ENCODE results near the gene SCD. TPM values are rescaled to one million over a fixed set of nuclear protein-coding genes. Genes with fewer than 3 reads are reported as not detected.

The SCD gene
- total RNA-seq, 2 experiments from 2014 or later, result 151 to 153 TPM

DNA sequence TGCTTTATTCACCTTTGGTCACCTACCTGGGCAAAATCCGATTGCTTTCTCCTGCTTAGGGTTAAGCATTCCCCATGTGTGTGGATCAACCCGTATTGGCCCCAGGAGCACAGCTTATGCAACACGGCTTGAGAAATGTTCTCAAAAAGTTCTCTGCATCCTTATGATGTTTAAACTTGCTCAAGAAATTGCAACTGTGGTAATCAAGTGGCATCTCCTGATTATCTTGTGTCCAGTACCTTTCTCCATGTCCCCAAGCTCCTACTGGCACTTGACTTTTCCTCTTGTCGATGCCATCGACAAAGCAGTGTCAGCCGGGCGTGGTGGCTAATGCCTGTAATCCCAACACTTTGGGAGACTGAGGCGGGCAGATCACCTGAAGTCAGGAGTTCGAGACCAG lies 12.3 kb upstream of the SCD start:
- CTCF ChIA-PET, result interaction anchor here (3.2 kb wide), 1 partner anchor 99 kb away, joined by 15 read pairs; no protein-coding TSS in a partner anchor
- POLR2A ChIA-PET, result no interaction called here

DNA sequence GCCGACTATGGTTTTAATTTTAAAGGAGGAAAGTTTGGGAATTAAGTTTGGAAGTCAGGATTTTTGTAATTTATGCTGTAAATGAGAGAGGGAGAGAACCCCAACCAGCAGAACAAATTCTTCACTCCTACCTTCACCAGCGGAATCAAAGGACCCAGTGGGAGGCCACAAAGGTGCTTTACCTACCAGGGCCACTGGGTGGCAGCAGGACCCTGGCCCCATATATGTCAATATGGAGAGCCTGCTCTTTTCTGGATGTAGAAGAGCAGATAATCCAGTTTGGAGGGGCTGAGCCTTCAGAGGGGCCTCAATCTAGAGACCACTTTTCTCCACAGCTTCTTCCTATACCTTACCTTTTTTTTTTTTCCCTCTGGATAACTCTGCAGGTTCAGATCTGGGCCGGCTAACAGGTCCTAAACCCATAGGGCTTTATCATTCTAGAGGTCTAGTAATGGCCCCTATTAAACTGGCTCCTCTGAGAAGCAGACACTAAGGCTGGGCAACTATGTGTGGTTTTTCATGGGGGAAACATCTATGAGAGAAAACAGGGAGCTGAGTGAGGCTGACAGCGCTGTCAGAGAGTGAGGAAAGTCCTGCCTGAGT lies 8.5 kb upstream of the SCD start:
- ChIA-PET POLR2A (no interaction called here), CTCF (interaction anchor here (0.6 to 8.1 kb wide), 11 partner anchors 8 to 217 kb away, joined by 3 to 72 read pairs (median 6); partner anchors contain the start of gene PKD2L1)

DNA sequence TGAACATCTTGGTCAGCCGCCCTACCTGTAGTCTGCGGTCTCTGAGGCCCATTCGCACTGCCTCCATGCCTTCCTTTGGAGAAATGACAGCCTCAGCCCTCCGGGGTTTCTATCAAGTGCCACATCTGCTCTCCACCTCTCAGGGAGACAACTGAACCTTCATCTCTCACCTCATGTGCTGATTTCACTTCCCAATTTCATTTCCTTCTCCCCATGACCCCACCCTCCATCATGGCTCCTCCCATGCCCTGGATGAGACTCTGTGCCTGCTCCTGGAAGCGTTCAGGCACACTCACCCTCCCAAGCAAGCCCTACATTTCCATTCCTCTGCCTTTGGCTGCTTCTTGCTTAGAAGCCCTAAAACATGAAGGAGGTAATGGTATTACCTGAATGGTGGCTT lies 7.8 kb upstream of the SCD start:
- POLR2A ChIA-PET, result no interaction called here
- CTCF ChIA-PET, result interaction anchor here (1.0 to 8.1 kb wide), 11 partner anchors 9 to 179 kb away, joined by 3 to 72 read pairs (median 6); partner anchors contain the start of gene PKD2L1

DNA sequence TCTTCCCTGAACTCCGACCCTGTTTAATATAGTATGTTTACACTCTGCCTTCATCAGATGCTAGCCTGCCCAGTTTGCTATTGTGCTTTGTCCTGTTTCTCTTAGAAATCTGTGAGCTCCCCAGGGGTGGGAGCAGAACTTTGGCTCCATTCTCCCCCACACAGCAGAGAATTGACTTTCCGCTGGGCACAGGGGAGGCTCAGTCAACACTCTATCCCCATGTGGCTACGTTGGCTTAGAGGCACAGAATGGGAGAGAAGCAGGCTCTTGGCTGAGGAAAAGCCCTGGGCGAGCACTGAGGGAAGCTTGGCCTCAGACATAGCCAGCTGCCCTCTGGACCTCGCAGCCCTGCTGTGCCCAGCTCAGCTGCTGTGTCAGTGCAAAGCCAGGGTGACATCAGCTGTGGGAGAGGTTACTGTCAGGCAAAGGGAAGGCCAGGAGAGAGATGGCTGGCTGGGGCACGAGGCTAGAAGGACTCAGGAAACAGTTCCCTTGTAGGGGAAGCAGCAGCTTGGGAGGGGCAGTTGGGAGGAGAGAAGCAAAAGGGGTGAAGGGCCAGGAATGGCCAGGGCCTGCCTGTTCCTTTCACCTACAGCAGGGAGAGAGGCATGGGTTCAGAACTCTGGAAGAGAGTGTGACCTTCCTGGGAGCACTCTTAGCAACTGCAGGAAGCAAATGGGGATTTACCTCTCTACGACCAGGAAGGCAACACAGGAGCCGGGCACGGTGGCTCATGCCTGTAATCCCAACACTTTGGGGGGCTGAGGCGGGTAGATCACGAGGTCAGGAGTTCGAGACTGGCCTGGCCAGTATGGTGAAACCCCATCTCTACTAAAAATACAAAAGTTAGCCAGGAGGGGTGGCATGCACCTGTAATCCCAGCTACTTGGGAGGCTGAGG lies 5.8 kb upstream of the SCD start:
- CTCF ChIA-PET, result interaction anchor here (0.6 to 8.1 kb wide), 6 partner anchors 11 to 177 kb away, joined by 3 to 72 read pairs (median 4); no protein-coding TSS in a partner anchor
- POLR2A ChIA-PET, result no interaction called here

DNA sequence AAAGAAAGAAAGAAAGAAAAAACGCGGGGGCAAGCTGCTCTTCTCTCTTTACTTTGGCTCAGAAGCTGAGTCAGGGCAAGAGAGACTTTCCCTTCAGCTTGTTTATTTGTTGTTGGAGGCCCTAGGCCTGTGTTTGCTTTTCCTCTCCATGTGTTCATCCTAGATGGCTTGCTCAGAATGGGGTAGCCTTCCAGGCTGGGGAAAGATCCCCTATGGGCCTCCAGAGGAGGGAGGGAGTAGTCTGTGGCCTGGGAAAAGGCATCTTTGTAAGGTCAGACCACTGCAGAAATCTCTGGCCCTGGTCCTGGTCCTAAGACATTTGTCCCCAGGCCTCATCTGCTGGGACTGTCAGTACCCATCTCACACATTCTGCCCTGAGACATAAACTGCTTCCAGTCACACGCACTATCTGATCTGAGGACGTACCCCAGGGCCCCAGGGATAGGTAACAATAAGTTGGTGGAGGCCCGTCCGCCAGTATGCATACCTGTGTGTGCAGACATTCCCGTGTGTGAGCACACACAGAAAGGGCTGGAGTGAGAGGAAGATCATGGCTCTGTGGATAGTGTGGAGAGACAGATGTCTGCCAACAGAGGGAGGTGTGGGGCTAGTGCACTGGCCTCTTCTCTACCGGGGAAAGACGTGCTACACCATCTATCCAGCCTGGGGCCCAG lies 4.9 kb upstream of the SCD start:
- CTCF ChIA-PET, result interaction anchor here (0.6 to 8.1 kb wide), 7 partner anchors 10 to 176 kb away, joined by 3 to 72 read pairs (median 4); no protein-coding TSS in a partner anchor
- POLR2A ChIA-PET, result no interaction called here

DNA sequence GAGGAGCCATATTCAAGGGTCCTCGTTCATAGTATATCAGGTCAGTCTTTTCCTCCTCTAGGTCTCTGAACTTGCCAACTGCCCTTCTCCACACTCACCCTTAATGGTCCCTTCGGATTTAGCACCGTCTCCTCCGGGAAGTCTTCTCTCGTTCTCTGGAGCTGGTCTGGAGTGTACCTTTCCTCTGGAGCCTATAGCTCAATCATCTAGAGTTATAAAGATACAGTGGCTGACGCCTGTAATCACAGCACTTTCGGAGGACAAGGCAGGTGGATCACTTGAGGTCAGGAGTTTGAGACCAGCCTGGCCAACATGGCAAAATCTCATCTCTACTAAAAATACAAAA lies 4.4 kb upstream of the SCD start:
- ChIA-PET POLR2A (no interaction called here), CTCF (interaction anchor here (1.4 to 8.1 kb wide), 2 partner anchors 91 to 166 kb away, joined by 6 to 72 read pairs; no protein-coding TSS in a partner anchor)

DNA sequence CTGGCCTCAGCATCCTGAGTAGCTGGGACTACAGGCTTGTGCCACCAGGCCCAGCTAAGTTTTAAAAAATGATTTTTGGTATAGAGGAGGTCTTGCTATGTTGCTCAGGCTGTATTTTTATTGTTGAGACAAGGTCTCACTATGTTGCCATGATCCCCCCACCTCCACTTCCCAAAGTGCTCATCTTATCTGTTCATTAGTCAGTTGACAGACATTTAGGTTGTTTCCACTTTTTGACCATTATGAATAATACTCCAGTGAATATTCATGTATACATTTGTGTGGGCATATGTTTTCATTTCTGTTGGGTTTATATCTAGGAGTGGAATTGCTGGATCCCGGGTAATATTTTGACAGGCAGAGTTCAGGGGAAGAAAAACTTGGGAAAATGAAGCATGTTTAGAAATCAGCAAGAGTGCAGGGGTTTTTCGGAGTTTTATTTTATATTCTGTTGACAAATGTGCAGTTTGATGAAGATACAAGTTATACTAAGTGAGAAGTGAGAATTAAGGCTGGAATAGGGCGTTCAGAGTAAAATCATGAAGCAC lies 2.7 kb upstream of the SCD start:
- CTCF ChIA-PET, result interaction anchor here (1.9 to 8.1 kb wide), 3 partner anchors 89 to 174 kb away, joined by 4 to 72 read pairs (median 20); no protein-coding TSS in a partner anchor

DNA sequence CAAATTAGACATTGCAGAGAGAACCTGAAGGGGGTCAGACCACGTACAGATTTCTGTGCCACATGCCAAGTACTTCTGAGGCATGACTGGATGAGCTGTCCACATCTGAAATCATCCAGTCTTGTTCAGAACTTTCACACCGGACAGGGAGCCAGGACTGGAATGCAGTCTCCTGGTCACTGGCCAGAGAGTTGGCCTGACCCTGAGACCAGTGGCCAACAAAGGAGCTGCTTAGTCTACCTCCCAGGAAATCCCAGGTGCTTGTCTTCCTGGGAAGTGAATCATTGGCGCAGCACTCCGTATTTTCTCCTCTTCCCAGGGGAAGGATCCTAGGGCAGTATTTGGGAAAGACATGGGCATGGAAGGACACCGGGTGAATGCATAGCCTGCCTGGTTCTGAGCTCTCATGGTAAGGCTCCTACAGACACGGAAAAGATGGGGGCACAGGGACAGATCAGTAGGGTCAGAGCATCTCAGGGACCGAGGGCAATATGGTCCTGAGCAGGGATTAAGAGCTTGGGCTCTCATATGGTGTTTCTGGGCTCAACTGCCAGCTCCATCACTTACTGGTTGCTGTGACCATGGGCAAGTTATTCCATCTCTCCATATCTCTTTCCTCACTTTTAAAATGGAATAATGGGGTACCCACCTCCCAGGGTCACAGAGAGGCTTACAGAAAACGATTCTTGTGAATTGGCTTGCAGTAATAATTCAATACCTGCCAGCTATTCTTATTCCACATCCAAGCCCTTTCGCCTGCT lies 1.3 kb upstream of the SCD start:
- POLR2A ChIA-PET, result interaction anchor here (0.6 to 4.1 kb wide), 4 partner anchors 25 to 164 kb away, joined by 3 to 74 read pairs (median 22); no protein-coding TSS in a partner anchor
- CTCF ChIA-PET, result interaction anchor here (0.9 to 3.4 kb wide), 5 partner anchors 25 to 189 kb away, joined by 3 to 38 read pairs (median 12); partner anchors contain the start of gene HIF1AN

More for the DNA sequence above, 2.7 kb upstream of the SCD start:
- POLR2A ChIA-PET, result interaction anchor here (1.8 kb wide), 1 partner anchor 30 kb away, joined by 5 read pairs; no protein-coding TSS in a partner anchor

DNA sequence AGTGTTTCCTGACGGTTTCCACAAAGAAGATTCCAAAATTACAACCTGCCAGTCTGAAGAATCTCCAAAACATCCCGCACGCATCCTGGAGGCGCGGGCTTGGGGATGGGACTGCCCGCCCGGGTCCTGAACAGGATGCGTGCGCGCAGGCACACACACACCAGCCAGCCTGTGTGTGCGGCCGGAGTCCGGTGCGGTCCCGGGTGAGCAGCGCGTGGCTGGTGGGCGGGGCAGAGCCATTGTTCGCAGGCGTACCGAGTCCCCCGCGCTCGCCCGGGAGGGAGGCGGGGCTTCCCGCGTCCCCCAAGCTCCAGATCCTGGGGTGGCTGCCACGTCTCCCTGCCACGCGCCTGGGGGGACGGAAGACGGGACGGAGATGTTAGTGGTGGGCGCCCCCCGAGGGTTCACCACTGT lies 675 bp upstream of the SCD start:
- ChIA-PET POLR2A (interaction anchor here (1.3 to 4.1 kb wide), 6 partner anchors 24 to 163 kb away, joined by 3 to 74 read pairs (median 5); no protein-coding TSS in a partner anchor), CTCF (interaction anchor here (0.9 to 3.4 kb wide), 5 partner anchors 24 to 188 kb away, joined by 3 to 38 read pairs (median 12); partner anchors contain the start of gene HIF1AN)

DNA sequence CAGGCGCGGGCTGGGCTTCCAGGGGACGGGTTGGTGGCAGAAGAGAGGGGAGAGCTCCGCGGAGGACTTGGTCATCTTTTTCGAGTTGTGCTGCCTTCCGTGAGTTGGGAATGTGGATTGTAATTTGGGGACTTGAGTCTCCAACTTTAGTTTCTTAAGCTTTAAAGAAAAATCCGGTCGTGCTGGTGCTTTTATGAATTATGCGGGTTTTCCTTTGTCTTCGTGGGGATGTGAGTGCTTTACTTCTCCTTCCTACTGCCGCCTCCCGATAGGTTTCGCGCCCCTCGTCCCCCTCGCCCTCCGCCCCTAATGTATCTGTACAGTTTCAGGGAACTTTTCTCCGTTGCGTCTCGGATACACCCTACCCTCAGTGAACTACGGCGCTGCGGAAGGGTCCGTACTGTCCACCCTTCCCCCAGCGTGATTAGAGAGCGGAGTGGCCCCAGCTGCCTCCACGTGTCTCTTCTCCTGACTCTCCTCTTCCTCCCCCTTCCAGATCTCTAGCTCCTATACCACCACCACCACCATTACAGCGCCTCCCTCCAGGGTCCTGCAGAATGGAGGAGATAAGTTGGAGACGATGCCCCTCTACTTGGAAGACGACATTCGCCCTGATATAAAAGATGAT lies 649 bp downstream of the SCD start:
- ChIA-PET POLR2A (interaction anchor here (0.9 to 4.1 kb wide), 6 partner anchors 16 to 161 kb away, joined by 3 to 74 read pairs (median 4); no protein-coding TSS in a partner anchor), CTCF (interaction anchor here (1.0 to 3.4 kb wide), 4 partner anchors 23 to 161 kb away, joined by 3 to 38 read pairs (median 16); no protein-coding TSS in a partner anchor)

DNA sequence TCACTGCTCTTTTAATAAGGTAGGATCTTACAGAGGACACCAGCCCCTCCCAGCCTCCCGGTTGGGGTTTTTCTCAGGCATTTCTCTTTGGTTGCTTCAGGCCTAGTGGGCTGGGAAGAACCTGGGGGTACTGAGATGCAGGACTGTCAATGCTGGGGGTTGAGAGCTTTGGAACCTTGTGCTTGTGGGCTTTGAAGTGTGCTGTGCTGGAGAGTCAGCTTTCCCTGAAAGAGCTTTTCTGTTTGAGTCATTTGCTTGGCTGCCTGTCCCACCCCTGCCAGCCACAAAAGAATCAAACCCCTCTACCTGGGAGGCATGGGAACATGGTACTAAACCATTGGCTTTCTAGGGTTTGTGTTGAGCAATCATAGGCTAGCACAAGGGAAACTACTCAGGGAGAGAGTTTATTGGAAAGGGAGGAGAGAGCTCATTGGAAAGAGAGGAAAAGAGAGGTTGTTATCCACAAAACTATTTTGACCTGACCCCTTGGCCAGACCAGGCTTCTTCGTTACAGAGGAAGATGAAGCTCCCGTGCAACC lies 1.4 kb downstream of the SCD start:
- POLR2A ChIA-PET, result interaction anchor here (1.2 to 4.1 kb wide), 3 partner anchors 12 to 26 kb away, joined by 4 to 74 read pairs (median 38); no protein-coding TSS in a partner anchor

DNA sequence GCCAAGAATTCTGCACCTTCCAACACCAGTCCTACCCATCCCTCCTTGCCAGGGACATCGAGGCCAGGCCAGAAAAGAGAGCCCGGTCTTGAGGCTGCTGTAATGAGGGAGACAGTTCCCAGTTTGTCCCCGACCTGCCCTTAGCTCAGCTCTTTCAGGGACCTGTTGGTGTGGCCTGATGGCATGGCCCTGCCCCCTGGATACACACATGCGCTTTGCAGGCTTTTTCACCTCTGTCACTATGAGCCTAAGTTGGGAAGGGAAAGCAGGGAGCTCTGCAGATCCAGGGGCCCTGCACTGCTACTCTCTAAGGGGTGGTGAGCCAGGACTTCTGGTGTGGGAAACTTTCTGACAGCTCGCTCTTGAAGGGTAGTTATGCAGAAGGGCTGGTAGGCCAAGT lies 2.1 kb downstream of the SCD start:
- CTCF ChIA-PET, result interaction anchor here (0.5 kb wide), 1 partner anchor 90 kb away, joined by 3 read pairs; no protein-coding TSS in a partner anchor
- POLR2A ChIA-PET, result interaction anchor here (1.2 to 4.1 kb wide), 3 partner anchors 11 to 25 kb away, joined by 4 to 74 read pairs (median 38); no protein-coding TSS in a partner anchor

More for the DNA sequence above, 1.4 kb downstream of the SCD start:
- CTCF ChIA-PET, result no interaction called here

DNA sequence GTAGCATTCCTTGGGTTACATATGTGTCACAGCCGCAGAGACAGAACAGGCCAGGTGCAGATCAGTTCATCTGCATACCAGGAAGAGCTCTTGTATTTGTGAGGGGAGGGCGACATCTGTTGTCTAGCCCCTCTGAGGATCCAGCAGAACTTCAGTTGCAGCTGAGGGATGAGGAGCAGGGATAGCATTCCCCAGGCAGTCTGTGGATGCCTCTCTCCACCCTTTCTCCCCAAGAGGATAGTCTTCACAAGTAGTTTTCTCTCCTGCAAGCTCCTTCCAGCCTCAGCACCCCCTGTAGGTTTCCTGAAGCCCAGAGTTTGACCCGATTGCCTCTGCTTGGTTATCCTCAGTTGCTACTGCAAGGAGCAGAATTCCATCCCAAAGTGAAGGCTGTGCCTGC lies 2.6 kb downstream of the SCD start:
- ChIA-PET POLR2A (interaction anchor here (0.5 to 4.1 kb wide), 3 partner anchors 11 to 68 kb away, joined by 3 to 74 read pairs (median 4); no protein-coding TSS in a partner anchor), CTCF (interaction anchor here (0.5 kb wide), 1 partner anchor 90 kb away, joined by 3 read pairs; no protein-coding TSS in a partner anchor)

DNA sequence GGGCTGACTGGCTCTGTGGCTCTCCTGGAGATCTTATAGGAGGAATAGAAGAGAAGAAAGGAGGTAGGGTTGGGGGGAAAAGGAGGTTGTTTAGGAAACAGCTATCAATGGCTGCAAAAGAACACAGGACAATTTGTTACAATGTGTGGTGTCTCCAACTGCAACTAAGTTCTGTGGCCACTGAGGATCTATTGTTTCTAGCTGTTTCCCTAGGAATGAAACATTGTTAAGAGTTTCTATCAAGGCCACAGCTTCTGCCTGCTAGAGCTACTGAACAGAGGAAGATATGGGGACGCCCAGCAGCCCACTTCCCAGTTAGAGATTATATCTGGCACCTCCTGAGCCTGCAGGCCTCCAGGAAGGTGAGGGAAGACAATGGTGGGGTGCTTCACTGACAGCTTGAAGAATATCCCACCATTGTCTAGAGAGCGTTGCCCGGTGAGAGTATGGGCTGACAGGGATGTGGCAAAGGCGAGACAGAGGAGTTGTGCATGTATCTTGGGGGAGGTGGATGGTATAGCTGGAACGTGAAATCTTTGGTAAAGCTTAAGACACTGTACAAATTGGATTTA lies 4.0 kb downstream of the SCD start:
- POLR2A ChIA-PET, result interaction anchor here (0.5 to 1.2 kb wide), 2 partner anchors 22 to 40 kb away, joined by 3 read pairs; no protein-coding TSS in a partner anchor

DNA sequence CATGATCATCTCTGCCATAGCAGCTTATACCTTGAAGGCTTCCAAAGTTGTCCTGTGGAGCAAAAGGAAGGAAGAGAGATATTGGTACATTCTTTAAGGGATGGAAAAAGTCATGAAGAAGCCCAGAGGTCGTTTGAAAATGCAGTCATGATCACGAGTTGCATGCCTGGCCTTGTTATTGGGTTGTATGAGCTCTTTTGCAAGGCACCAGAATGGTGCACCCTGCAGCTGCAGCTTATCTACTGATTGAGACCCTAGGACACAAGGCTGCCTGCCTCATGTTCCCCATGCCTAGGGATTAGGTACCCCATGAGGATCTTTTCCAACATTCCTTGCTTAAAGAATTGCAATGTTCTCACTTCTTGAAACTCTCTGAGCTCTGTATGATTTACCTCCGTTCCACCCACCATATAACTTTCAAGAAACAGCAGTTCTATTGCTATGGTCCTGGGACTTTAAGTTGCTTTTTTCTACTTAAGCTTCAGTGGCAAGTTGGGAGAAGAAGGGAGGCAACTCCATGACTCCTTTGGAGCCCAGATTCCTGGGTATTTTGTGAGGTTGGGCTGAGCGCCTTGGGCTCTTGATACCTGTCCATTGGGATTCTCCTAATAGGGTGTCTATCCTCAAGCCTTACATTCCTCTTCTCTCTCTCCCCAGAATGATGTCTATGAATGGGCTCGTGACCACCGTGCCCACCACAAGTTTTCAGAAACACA lies 6.9 kb downstream of the SCD start:
- ChIA-PET CTCF (interaction anchor here (1.0 to 1.4 kb wide), 3 partner anchors 20 to 80 kb away, joined by 3 to 6 read pairs (median 5); no protein-coding TSS in a partner anchor), POLR2A (interaction anchor here (0.6 to 0.9 kb wide), 3 partner anchors 13 to 209 kb away, joined by 3 to 4 read pairs (median 3); no protein-coding TSS in a partner anchor)

More for the DNA sequence above, 4.0 kb downstream of the SCD start:
- CTCF ChIA-PET, result interaction anchor here (1.6 to 1.9 kb wide), 2 partner anchors 10 to 82 kb away, joined by 4 to 5 read pairs; no protein-coding TSS in a partner anchor

DNA sequence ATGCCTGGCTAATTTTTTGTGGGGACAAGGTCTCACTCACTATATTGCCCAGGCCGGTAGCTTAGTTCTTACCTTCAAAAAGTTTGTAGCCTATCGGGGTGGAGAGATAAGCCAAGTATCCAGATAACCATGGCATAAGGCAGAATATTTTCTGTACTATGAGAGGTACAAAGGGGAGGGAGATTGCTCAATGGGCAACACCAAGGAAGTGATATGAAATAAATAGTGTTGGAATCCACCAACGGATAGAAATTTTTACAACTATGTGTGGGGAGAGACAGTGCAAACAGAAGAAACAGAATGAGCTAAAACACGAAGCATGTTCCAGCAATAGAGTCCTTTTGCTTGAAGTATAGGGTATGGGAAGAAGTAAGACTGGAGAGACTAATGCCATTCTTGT lies 8.1 kb downstream of the SCD start:
- ChIA-PET POLR2A (no interaction called here), CTCF (interaction anchor here (1.4 kb wide), 1 partner anchor 19 kb away, joined by 6 read pairs; no protein-coding TSS in a partner anchor)

Data from activated CD8-positive, alpha-beta memory T cell treated with anti-CD3 and anti-CD28 coated beads for 36 hours (primary cell).